H1 (cell line): ENCODE measurements around the gene VSTM2L. TPM values are rescaled to one million over a fixed set of nuclear protein-coding genes. Genes with fewer than 3 reads are reported as not detected.
A peak's percentile ranks its signal among the peaks of the same experiment; 100 is the strongest.

Source experiments
- CTBP2 ChIP-seq: IDR thresholded peaks from 2 replicates; pipeline ENCODE4 v1.7.0; 2011; ENCODE audit warnings: borderline replicate concordance, mild to moderate bottlenecking, moderate library complexity, mixed read lengths, low read length; ENCODE audit not compliant: insufficient read depth, insufficient read length
- GTF2F1 ChIP-seq: IDR thresholded peaks from 2 replicates; pipeline ENCODE4 v1.6.1; 2012; ENCODE audit warnings: low read depth, low read length, improper control_type of control experiment, borderline replicate concordance
- KDM1A ChIP-seq: fragments of 200-600, 300-600 bp; sonication (generic); IDR thresholded peaks from 2 replicates; pipeline ENCODE4 v1.7.1; 2016; ENCODE audit warnings: mild to moderate bottlenecking, low read length, borderline replicate concordance
- KDM4A ChIP-seq: IDR thresholded peaks from one replicate; pipeline ENCODE4 v1.7.1; 2012; ENCODE audit warnings: low read depth, mild to moderate bottlenecking, moderate library complexity, low read length, inconsistent platforms; ENCODE audit not compliant: severe bottlenecking
- polyA plus RNA-seq, 7 experiments: library from polyadenylated mRNA; depleted of rRNA in 3 of 7; stranded (reverse) in 5 of 7; unstranded in 2 of 7; fragments of >200 nt in 5 of 7; fragments of 200-250 nt in 2 of 7; gene quantifications; 1 replicate in 5 of 7; 2 replicates in 1 of 7; 4 replicates in 1 of 7; pipeline versions ENCODE4 v1.2.1 to v1.2.3, GENCODE V29; 2011 to 2013; ENCODE audit warnings: missing spikeins in 2 of 7, mixed read lengths in 2 of 7
- total RNA-seq: library from RNA; stranded (reverse); fragmentation: NEBNext Ultra II Directional; extraction: Animal tissue kit (Norgen Biotek cat#: 25700); gene quantifications from 2 replicates; pipeline ENCODE4 v1.2.1, GENCODE V29; 2021
- TF ChIP-seq, protein P1 (sequence below), 3 experiments: IDR thresholded peaks; 1 replicate in 2 of 3; 2 replicates in 1 of 3; pipeline versions ENCODE4 v1.5.1 to v1.6.1; 2011; ENCODE audit warnings: low read length in 3 of 3, mild to moderate bottlenecking in 3 of 3, inconsistent platforms in 2 of 3, low read depth in 1 of 3, moderate library complexity in 1 of 3; ENCODE audit not compliant: insufficient read depth in 1 of 3; ENCODE audit errors: control extremely low read depth in 1 of 3

The VSTM2L gene
- total and polyA plus RNA-seq, 2 of the 8 experiments (the other 6 are each of a cell fraction or from before 2014, with no cell fraction given): 1.3 to 3.2 TPM

DNA sequence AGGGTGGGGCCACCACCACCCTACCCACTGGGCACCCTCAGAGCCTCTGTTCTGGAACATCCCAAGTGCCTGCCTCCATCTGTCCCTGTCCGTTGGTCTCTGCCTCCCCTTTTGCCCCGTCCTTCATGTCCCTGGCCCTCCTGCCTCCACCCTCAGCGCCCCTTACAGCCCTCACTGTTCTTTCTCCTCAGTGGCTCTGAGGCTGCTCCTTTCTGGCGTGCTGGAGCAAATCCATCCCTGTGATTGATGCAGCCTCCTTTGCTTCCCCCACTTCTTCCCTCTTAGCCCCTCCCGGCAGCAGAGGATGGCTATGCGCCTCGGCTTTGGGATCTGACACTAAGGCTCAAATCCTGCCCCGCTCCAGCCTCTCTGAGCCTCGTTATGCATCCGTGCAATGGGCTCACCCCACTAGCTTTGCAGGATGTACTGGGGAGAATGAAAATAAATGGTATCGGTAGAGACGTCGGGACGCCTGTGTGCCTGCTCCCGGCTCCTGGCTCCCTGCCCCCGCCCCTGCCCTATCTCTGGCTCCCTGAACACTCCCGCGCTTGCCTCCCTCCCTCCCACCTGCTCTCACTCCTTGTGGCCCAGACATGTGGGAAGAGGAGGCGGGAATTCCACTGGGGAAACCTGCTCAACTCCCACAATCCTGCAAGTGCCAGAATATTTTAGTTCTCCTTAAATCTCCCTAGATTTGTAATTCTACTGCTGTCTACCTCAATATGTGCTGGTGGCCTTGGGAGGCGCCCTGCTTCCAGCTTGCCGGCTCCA is 13.1 kb downstream of the VSTM2L start (continued):
- TF ChIP-seq, protein P1, sequence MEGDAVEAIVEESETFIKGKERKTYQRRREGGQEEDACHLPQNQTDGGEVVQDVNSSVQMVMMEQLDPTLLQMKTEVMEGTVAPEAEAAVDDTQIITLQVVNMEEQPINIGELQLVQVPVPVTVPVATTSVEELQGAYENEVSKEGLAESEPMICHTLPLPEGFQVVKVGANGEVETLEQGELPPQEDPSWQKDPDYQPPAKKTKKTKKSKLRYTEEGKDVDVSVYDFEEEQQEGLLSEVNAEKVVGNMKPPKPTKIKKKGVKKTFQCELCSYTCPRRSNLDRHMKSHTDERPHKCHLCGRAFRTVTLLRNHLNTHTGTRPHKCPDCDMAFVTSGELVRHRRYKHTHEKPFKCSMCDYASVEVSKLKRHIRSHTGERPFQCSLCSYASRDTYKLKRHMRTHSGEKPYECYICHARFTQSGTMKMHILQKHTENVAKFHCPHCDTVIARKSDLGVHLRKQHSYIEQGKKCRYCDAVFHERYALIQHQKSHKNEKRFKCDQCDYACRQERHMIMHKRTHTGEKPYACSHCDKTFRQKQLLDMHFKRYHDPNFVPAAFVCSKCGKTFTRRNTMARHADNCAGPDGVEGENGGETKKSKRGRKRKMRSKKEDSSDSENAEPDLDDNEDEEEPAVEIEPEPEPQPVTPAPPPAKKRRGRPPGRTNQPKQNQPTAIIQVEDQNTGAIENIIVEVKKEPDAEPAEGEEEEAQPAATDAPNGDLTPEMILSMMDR (IDR thresholded peaks at IDR 0.05; ENCODE audit: control extremely low read depth in 1 of 3, insufficient read depth in 1 of 3, low read depth in 1 of 3, low read length in 3 of 3): peak; percentile 38 to 55 (median 52)
- TF ChIP-seq KDM1A (peak; percentile 10; the same call in 1 of the 2 replicates), GTF2F1 (no peak), CTBP2 (peak; percentile 39), KDM4A (peak; percentile 3)
